Measurements from ENCODE around the gene CCDC138.
A peak's percentile ranks its signal among the peaks of the same experiment; 100 is the strongest.

The CCDC138 gene

DNA sequence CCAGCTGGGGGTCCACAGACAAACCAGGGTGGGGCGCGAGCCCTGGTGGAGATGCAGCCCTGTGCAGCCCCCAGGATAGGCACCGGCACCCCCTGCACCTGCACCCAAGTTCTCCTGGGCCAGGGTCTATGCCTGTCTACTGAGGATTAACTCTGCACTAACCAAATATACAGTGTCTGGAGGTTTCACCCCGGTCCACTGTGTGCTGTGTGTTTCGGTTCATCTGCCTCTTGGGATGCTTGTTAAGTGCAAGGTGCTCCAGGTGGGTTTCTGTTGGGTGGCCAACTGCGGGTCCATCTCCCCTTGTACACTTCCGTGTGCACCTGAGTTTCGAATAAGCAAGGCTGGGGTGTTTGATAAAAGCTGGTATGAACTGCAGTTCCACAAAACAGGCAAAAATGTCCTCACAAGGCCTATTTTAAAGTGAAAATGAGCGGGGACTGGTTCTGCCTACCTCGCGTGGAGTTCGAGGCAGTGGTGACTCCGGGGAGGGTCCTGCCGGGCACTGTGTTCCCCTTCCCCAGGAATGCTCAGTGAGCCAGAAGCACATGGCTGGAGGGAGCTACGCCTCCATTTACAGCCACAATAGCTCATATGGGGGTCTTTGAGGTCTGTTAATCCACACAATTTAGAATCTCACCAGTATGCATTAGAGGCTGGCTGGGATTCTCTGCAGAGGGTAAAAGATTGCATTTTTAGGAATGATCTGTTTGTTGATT, 131.7 kb downstream of the CCDC138 start:
- no peak for FAIRE-seq
- no peak for DNase-seq (ENCODE audit: low spot score)

DNA sequence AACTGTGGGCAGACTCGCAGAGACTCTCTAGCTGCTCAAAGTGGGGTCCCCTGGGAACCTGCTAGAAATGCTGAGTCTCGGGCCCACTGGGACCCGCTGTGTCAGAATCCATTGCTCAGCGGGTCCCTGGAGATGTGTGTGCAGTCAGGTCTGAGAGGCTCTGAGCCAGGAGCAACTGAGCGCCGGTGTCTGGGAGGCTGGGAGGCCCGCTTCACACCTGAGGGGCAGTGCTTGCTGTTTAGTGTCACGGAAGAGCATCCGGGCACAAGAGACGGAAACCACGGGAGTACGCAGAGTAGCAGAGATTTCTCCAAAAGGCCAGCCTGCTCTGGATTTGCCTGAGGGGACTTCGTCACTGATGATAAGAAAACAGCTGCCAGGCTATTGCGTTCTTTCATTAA, 132.4 kb downstream of the CCDC138 start:
- no peak for FAIRE-seq
- DNase-seq (ENCODE audit: low spot score) = no peak

DNA sequence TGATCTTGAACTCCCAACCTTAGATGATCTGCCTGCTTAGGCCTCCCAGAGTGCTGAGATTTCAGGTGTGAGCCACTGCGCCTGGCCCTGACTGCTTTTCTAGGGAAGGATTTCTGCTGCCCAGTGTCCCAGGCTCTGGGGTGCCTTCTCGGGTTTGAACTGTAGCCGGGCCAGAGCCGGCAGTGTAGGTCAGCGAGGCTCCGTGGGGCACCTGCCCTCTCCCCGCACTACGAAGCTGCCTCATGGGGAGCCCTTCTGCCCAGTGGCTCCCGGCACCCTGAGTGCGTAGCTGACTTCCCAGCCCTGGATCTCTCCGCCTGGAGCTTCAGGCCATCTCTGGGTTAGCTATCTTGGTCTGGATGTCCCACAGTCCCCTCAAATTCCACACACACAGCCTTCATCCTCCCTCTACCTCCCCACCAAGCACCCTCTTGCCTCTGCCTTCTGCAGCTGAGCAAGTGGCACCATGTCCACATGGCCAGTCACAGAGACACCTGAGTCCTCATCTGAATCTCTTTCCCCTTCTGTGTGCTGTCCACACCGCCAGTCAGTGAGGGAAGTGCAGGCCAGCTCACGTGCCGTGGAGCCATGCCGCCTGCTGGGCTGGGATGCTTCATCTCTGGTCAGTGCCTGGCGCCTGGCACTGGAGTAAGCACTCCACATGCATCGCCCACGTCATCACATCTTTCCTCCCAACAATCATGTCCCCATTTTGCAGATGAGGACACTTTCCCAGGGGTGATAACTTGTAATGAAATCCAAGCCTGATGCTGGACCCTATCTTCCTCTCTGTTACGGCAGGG, 133.2 kb downstream of the CCDC138 start:
- DNase-seq (ENCODE audit: low spot score) (no peak), FAIRE-seq (peak; percentile 46)

DNA sequence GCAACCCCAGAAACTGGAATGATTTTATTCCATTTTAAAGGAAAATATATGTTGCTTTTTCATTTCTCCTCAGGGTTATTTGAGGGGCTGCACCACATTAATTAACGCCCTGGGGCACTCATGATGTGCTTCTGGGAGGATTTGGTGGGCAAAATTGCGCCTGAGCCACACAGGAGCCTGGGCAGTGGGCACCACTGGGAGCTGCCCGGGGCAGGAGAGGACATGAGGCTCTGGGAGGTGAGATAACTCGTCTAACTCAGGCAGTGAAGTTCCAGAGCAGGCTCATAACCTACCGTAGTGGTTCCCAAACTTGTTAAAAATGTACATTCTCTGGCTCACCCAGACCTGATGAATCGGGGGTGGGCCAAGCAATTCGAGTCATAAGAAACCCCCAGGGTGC, 134.1 kb downstream of the CCDC138 start:
- no peak for DNase-seq (ENCODE audit: low spot score)
- FAIRE-seq = no peak

DNA sequence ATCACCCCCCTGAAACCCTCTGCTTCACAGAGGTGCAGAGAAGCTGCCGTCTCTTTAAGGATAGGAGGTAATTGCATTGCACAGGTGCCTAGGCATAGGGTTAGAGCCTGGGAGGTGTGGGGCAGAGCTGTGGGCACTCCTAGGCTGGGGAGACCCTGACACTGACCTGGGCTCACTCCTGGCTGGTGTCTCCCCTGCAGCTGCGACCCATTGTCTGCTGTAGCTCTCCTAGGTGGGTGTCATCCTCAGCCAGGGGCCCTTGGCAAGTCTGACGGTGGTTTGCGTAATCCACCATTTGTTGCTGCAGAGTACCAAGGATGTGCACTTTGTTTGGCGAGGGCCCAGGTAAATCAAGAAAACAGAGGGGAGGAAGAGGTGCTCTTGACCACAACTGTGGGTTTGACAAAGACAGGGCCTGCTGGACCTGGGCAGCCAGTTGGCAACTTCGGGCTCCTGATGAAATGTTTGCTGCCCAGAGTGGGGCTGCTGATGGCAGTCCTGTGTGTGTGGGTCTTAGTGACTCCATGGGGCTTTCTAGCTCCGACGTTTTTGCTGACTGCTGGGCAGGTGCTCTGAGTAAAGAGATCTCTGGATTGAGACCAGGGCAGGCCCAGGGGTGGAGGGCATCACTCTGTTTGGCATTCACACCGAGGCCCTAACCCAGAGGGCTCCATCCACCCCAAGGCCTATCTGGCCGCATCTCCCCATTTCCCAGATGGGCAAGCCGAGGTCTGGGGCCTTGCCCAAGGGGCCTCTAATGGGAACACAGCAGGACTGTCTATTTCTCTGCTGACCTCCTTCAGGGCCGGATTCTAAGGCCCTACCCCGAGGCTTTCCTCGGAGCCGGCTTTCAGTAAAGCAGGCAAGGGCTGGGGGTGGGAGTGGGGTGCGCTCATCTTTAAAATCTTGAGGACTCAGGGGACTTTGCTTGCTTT, 134.8 kb downstream of the CCDC138 start:
- DNase-seq (ENCODE audit: low spot score) (no peak), FAIRE-seq (no peak)

DNA sequence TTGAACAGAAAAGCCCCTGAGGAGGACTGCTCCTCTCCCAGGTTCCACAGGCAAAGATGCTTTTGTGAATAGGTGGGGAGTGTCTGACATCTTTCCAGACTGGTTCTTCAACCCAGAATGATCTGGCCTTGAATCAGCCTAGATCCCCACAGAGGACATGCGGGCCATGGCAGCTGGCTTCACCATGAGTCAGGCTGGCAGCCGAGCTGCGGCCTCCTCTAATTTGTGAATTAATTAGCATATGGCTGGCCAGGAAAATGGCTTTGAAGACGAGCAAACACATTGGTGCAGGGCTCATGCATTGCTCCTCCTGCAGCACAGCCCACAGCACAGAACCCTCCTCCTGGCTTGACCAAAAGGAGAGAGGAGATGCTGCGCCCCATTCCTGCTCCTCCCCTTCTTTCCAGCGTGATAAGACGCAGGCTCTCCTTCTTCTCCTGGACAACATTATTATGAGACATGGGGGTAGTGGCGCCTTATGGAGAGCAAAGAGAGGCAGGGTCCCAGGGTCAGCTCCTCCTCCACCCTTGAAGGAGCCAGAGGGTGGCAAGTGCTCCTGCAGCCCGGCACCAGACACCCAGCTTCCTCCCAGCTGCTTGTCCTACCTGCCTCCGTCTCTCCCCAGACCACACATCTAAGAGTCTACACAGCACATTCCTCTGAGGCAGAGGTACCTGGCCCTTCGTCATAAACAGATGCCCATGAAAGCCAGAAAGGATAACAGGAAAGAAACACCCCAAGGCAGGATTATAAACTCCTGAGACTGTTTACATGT, 135.8 kb downstream of the CCDC138 start:
- DNase-seq (ENCODE audit: low spot score) (no peak), FAIRE-seq (no peak)

DNA sequence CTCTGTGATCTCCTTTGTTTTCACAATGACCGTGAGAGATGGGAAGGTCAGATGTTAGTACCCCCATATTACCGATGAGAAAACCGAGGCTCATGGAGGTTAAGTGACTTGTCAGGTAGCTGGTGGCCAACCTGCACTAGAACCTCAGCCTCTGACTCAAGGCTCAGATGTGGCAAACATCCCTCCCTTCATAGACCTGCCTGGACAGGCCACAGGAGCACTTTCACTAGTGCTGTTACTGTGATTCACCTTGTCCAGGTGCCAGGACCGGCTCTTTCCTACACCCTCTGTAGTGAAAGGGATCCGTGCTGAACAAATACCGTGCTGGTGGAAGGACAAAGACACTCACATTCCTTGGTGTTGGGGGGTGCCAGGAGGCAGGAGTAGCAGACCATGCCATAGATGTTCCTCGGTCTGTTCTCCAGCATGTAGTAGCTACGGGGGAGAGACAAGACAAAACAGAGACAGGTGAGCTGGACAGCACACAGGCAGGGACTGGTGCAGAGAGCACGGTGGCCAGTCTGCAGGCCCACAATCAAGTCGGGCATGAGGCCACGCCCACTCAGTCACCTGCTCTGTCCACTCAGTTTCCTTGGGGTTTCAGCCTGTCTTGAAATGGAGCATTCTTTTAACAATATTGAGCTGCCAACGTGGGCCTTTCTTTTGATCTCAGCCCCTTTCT, 136.6 kb downstream of the CCDC138 start:
- FAIRE-seq = no peak

DNA sequence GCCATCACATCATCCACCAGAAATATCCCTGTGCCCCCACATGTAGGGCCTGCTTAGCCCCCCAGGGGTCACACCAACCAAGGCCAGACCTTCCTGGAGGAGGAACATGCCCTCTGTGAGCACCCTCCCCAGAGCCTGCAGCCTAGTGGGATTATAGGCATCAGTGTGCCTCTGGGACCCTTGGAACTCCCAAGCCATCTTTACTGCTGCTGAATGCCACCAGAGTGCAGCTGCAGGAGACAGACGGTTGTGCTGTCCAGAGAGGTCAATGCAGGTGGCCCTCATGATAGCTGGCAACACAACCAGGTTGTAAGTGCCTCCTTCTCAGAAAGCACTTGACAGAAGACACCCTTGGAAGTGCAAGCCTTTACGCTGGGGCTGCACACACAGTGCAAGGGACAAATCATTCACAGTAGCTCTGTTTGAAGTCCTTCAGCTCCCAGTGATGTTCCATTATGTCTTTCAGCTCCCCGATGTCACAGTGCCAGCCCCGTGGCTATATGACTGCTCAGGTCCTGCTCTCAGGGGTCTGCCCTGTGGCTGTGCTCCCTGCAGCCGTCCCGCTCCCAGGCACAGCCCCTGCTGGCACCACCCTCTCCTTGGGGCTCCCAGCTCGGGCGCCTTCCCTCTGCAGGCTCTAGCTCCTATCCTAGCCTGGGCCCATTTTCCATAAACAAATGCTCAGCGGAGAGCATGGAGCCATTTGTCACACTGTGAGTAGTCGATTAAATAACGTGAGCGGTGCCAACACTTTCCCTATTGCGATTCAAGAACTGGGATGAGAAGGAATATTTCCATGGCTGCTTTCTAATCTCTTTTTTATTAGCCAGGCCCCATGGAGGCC, 137.4 kb downstream of the CCDC138 start:
- DNase-seq (ENCODE audit: low spot score) (no peak), FAIRE-seq (peak; percentile 52)

More for the DNA sequence above, 136.6 kb downstream of the CCDC138 start:
- DNase-seq (ENCODE audit: low spot score) = no peak

DNA sequence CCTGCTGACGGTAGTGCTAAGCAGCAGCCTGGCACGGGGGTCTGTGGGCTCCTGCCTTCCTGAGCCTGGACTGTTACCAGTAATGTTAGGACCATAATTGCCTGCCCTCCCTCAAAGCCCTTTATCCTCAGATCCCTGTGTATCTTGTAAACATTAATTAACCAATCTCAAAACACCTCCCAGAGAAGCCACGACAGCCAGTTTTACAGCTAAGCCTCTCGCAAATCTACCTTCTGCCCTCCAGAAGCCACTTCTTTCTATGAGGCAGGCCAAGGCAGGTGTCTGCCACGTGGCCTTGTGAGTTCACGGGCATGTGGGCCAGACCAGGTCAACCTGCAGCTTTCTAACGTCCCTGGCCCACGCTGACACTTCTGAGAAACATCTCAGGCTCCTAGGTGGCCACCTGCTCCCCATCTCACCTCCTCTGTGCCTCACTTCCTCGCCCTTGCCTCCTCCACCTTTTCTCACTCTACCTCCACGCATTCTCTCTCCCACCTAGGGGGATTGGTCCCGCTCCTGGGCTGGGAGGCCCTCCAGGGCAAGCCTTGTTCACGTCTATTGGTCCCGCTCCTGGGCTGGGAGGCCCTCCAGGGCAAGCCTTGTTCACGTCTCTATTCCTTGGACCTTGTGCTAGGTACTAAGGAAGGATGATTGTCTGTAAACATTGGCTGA, 138.1 kb downstream of the CCDC138 start:
- DNase-seq (ENCODE audit: low spot score) (no peak), FAIRE-seq (no peak)

DNA sequence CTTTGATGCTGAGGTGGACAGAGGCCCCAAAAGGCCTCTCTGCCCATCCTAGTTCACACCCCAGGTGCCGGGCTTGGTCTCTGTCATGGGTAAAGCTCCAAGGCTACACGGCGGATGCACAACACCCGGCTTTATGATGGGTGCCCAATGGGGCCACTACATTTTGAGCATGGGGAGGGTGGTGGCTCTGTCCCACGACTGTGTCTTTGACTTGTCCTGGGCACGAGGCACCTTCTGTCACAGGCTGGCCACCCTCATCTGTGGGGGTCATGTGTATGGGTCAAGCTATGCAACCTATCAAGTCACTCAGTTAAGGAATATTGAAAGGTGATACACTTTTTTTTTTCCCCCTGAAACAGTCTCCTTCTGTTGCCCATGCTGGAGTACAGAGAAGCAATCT, 138.7 kb downstream of the CCDC138 start:
- DNase-seq (ENCODE audit: low spot score) (no peak), FAIRE-seq (no peak)

DNA sequence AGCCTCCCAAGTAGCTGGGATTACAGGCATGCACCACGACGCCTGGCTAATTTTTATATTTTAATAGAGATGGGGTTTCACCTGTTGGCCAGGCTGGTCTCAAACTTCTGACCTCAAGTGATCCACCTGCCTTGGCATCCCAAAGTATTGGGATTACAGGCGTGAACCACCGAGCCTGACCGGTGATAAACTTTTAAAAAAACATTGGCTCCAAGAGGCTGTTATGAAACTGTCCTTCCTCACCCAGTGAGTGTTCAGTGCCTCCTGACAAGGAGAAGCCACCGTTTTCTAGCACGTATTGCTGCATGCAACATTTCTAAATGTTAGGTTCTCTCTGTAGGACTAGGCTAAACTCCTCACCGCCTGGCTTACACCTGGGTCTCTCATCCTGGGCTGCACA, 139.2 kb downstream of the CCDC138 start:
- DNase-seq (ENCODE audit: low spot score) (no peak), FAIRE-seq (no peak)
